Measurements from ENCODE around the gene TRIM40. TPM values are rescaled to one million over a fixed set of nuclear protein-coding genes. Genes with fewer than 3 reads are reported as not detected.

TRIM40 gene
- total RNA-seq, 3 donors from 2014 or later: not detected

DNA sequence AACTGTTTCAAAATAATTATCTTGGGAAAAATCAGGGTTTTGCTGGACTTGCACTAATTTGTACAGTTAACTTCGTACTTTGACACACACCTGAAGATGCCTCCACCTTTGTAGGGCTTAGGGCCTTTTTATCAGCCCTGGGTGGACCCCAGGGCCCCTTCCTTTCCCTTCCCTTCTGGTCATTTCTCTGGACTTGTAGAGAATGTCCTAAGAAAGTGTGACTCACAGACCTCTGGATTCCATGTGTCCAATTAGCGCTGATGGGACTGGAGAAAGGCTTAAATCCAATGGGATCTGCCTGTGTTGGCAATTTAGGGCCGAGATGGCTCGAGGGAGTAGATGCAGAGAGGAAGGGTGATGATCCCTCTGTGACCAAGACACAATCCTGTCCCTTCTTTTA is 36.7 kb downstream of the TRIM40 start:
- DNase-seq: no peak
- Mint-ChIP-seq H3K4me1 (ENCODE audit: low read depth) (no peaks in the 10 kb centered on the region), H3K36me3 (ENCODE audit: insufficient read depth) (no peaks in the 10 kb centered on the region), H3K4me3 (no peak overlapping the region), H3K27me3 (ENCODE audit: low read depth) (peaks cover 59% of the 10 kb centered on the region), H3K9me3 (no peaks in the 10 kb centered on the region)
- ATAC-seq: no peak

GRCh38 chr6:30175765-30176164 is 39.8 kb downstream of the TRIM40 start:
- no peak for ATAC-seq
- no peaks in the 10 kb centered on the region for H3K4me1 Mint-ChIP-seq (ENCODE audit: low read depth)
- peaks cover under 1% of the 10 kb centered on the region for H3K36me3 Mint-ChIP-seq (ENCODE audit: insufficient read depth)
- peaks cover 63% of the 10 kb centered on the region for H3K27me3 Mint-ChIP-seq (ENCODE audit: low read depth)
- H3K4me3 Mint-ChIP-seq: no peak overlapping the region
- no peak for DNase-seq
- peaks cover 10% of the 10 kb centered on the region for H3K9me3 Mint-ChIP-seq

DNA sequence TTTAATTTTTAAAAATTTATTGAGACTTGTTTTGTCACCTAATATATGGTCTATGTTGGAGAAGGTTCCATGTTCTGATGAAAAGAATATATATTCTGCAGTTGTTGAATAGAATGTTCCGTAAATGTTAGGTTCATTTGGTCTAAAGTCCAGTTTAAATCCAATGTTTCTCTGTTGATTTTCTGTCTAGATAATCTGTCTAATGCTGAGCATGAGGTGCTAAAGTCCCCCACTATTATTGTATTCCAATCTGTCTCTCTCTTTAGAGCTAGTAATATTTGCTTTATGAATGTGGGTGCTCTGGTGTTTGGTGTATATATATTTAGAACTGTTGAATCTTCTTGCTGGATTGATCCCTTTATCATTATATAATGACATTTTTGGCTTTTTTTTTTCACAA is 42.9 kb downstream of the TRIM40 start:
- ATAC-seq (no peak), DNase-seq (no peak)
- Mint-ChIP-seq H3K4me3 (no peak overlapping the region), H3K9me3 (peaks cover 10% of the 10 kb centered on the region), H3K27me3 (ENCODE audit: low read depth) (peaks cover 43% of the 10 kb centered on the region), H3K4me1 (ENCODE audit: low read depth) (no peaks in the 10 kb centered on the region), H3K36me3 (ENCODE audit: insufficient read depth) (peaks cover 4% of the 10 kb centered on the region)

DNA sequence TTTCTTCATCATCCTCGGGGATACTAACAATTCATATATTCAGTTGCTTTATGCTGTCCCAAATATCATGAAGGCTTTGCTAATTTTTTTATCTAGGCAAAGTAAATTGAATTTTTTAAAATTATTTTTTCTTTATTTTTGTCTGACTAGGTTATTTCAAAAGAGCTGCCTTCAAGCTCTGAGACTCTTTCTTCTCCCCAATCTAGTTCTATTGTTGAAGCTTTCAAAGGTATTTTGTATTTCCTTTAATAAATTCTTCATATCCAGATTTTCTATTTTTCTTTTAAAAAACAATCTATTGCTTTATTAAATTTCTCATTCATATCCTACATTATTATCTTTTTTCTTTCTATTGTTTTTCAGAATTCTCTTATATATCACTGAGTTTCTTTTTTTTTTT is 44.2 kb downstream of the TRIM40 start:
- Mint-ChIP-seq H3K4me3 (no peak overlapping the region), H3K4me1 (ENCODE audit: low read depth) (no peaks in the 10 kb centered on the region), H3K27me3 (ENCODE audit: low read depth) (peaks cover 33% of the 10 kb centered on the region), H3K9me3 (peaks cover 10% of the 10 kb centered on the region), H3K36me3 (ENCODE audit: insufficient read depth) (peaks cover 11% of the 10 kb centered on the region)
- ATAC-seq (no peak), DNase-seq (no peak)

GRCh38 chr6:30184417-30185031 is 48.6 kb downstream of the TRIM40 start:
- no peak for DNase-seq
- H3K4me3 Mint-ChIP-seq: no peak overlapping the region
- H3K4me1 Mint-ChIP-seq (ENCODE audit: low read depth): no peaks in the 10 kb centered on the region
- peaks cover 5% of the 10 kb centered on the region for H3K27me3 Mint-ChIP-seq (ENCODE audit: low read depth)
- ATAC-seq: no peak
- H3K9me3 Mint-ChIP-seq: peaks cover 4% of the 10 kb centered on the region
- H3K36me3 Mint-ChIP-seq (ENCODE audit: insufficient read depth): peaks cover 37% of the 10 kb centered on the region

GRCh38 chr6:30185846-30186484 is 50.0 kb downstream of the TRIM40 start:
- Mint-ChIP-seq H3K4me3 (no peak overlapping the region), H3K36me3 (ENCODE audit: insufficient read depth) (peaks cover 47% of the 10 kb centered on the region), H3K4me1 (ENCODE audit: low read depth) (no peaks in the 10 kb centered on the region), H3K27me3 (ENCODE audit: low read depth) (no peaks in the 10 kb centered on the region), H3K9me3 (no peaks in the 10 kb centered on the region)
- no peak for DNase-seq
- ATAC-seq: no peak

- ATAC-seq: no peak
- H3K4me3 Mint-ChIP-seq: no peak overlapping the region
- H3K36me3 Mint-ChIP-seq (ENCODE audit: insufficient read depth): peaks cover 59% of the 10 kb centered on the region
Observed at GRCh38 chr6:30188541-30188940, 52.6 kb downstream of the TRIM40 start.

GRCh38 chr6:30192076-30192475 is 56.1 kb downstream of the TRIM40 start:
- H3K36me3 Mint-ChIP-seq (ENCODE audit: insufficient read depth): peaks cover 49% of the 10 kb centered on the region

More at GRCh38 chr6:30188541-30188940, 52.6 kb downstream of the TRIM40 start:
- H3K27me3 Mint-ChIP-seq (ENCODE audit: low read depth): no peaks in the 10 kb centered on the region
- DNase-seq: no peak
- H3K9me3 Mint-ChIP-seq: no peaks in the 10 kb centered on the region
- H3K4me1 Mint-ChIP-seq (ENCODE audit: low read depth): no peaks in the 10 kb centered on the region

GRCh38 chr6:30194797-30195690 is 59.1 kb downstream of the TRIM40 start:
- no peaks in the 10 kb centered on the region for H3K9me3 Mint-ChIP-seq
- ATAC-seq (no peak), DNase-seq (no peak)
- no peaks in the 10 kb centered on the region for H3K27me3 Mint-ChIP-seq (ENCODE audit: low read depth)
- H3K36me3 Mint-ChIP-seq (ENCODE audit: insufficient read depth): peaks cover 47% of the 10 kb centered on the region
- peaks cover 1% of the 10 kb centered on the region for H3K4me1 Mint-ChIP-seq (ENCODE audit: low read depth)
- H3K4me3 Mint-ChIP-seq: no peak overlapping the region

More at GRCh38 chr6:30192076-30192475, 56.1 kb downstream of the TRIM40 start:
- no peak overlapping the region for H3K4me3 Mint-ChIP-seq
- H3K4me1 Mint-ChIP-seq (ENCODE audit: low read depth): no peaks in the 10 kb centered on the region
- no peak for DNase-seq
- no peaks in the 10 kb centered on the region for H3K27me3 Mint-ChIP-seq (ENCODE audit: low read depth)
- H3K9me3 Mint-ChIP-seq: no peaks in the 10 kb centered on the region
- ATAC-seq: no peak

GRCh38 chr6:30195951-30196350 is 60.0 kb downstream of the TRIM40 start:
- Mint-ChIP-seq H3K4me1 (ENCODE audit: low read depth) (peaks cover 8% of the 10 kb centered on the region), H3K9me3 (no peaks in the 10 kb centered on the region), H3K36me3 (ENCODE audit: insufficient read depth) (peaks cover 47% of the 10 kb centered on the region), H3K27me3 (ENCODE audit: low read depth) (no peaks in the 10 kb centered on the region), H3K4me3 (no peak overlapping the region)
- DNase-seq (no peak), ATAC-seq (no peak)

DNA sequence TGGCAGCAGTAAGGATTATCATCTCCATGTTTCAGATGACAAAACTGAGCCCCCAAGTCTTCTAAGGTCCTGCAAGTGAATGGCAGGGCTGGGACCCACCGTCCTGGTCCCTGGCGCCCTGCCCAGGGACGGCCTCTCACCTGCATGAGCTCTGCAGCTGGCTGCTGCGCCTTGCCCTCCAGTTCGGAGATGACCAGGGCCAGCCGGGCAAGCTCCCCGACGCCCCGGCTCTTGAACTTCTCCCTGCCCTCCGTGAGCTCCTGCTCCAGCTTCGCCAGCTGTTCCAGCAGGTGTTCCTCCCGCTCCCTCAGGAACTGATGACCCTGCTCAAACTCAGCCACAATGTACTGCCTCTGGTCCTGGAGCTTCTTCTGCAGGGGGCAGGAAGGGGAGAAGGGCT is 60.4 kb downstream of the TRIM40 start:
- ATAC-seq (no peak), DNase-seq (no peak)
- H3K27me3 Mint-ChIP-seq (ENCODE audit: low read depth): no peaks in the 10 kb centered on the region
- H3K4me1 Mint-ChIP-seq (ENCODE audit: low read depth): peaks cover 12% of the 10 kb centered on the region
- H3K9me3 Mint-ChIP-seq: no peaks in the 10 kb centered on the region
- no peak overlapping the region for H3K4me3 Mint-ChIP-seq
- peaks cover 44% of the 10 kb centered on the region for H3K36me3 Mint-ChIP-seq (ENCODE audit: insufficient read depth)

Other genes with a start within 250 kb of the TRIM40 start
- 1,000 to 10,000 TPM; 1,247 to 1,756 (median 1,527) TPM for gene HLA-A, start 193.6 kb upstream of the TRIM40 start, total RNA-seq
- 10 to 100 TPM; 80.6 to 86.6 (median 84.8) TPM for gene POLR1H, start 74.9 kb upstream of the TRIM40 start, total RNA-seq
- 10 to 100 TPM; 71.9 to 81.6 (median 80.5) TPM for gene PPP1R11, start 68.9 kb upstream of the TRIM40 start, total RNA-seq
- not detected for gene RNF39, start 60.4 kb upstream of the TRIM40 start, total RNA-seq
- gene TRIM31, start 23.1 kb upstream of the TRIM40 start, total RNA-seq: not detected
- gene TRIM10, start 25.1 kb downstream of the TRIM40 start, total RNA-seq: not detected
- gene TRIM15, start 27.4 kb downstream of the TRIM40 start, total RNA-seq: under 1 TPM in 1 of 3 donors, not detected in 2; 0.15 TPM
- 10 to 100 TPM; 57.1 to 72.5 (median 61.6) TPM for gene TRIM26, start 77.3 kb downstream of the TRIM40 start, total RNA-seq
- gene TRIM39, start 190.8 kb downstream of the TRIM40 start, total RNA-seq: 10 to 100 TPM; 25.5 to 33.0 (median 28.0) TPM
- 10 to 100 TPM; 67.3 to 74.8 (median 72.9) TPM for gene RPP21, start 209.0 kb downstream of the TRIM40 start, total RNA-seq